Neural progenitor cell (in vitro differentiated cells): ENCODE results near the gene OSBP.

Source experiments
- EZH2 ChIP-seq: fragments of 200-600 bp; sonication (generic); IDR thresholded peaks from 2 replicates; pipeline ENCODE4 v1.6.1; 2017; ENCODE audit warnings: antibody characterized with exemption, mild to moderate bottlenecking, moderate library complexity
- TF ChIP-seq, protein P1 (sequence below): fragments of 200-600 bp; sonication (generic); IDR thresholded peaks from 2 replicates; pipeline ENCODE4 v1.5.1; 2017; ENCODE audit warnings: antibody characterized with exemption, mild to moderate bottlenecking

- TF ChIP-seq EZH2, result no peak
- TF ChIP-seq, protein P1, sequence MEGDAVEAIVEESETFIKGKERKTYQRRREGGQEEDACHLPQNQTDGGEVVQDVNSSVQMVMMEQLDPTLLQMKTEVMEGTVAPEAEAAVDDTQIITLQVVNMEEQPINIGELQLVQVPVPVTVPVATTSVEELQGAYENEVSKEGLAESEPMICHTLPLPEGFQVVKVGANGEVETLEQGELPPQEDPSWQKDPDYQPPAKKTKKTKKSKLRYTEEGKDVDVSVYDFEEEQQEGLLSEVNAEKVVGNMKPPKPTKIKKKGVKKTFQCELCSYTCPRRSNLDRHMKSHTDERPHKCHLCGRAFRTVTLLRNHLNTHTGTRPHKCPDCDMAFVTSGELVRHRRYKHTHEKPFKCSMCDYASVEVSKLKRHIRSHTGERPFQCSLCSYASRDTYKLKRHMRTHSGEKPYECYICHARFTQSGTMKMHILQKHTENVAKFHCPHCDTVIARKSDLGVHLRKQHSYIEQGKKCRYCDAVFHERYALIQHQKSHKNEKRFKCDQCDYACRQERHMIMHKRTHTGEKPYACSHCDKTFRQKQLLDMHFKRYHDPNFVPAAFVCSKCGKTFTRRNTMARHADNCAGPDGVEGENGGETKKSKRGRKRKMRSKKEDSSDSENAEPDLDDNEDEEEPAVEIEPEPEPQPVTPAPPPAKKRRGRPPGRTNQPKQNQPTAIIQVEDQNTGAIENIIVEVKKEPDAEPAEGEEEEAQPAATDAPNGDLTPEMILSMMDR, result no peak
Measured at GRCh38 chr11:59558270-59558643, 57.3 kb downstream of the OSBP start.
